GM18907 (cell line): ENCODE measurements around the gene MAVS.
"Not testable (repeated sequence)": the region's sequence is repeated elsewhere in the genome, so short reads cannot be mapped to it uniquely, and the experiment has no call there.

Source experiments
- ATAC-seq: cut with Tn5 transposase; IDR thresholded peaks from one replicate; pipeline ENCODE4 v1.9.1; 2021; ENCODE audit warnings: mild to moderate bottlenecking, moderate library complexity; ENCODE audit not compliant: unreplicated experiment

MAVS gene

DNA sequence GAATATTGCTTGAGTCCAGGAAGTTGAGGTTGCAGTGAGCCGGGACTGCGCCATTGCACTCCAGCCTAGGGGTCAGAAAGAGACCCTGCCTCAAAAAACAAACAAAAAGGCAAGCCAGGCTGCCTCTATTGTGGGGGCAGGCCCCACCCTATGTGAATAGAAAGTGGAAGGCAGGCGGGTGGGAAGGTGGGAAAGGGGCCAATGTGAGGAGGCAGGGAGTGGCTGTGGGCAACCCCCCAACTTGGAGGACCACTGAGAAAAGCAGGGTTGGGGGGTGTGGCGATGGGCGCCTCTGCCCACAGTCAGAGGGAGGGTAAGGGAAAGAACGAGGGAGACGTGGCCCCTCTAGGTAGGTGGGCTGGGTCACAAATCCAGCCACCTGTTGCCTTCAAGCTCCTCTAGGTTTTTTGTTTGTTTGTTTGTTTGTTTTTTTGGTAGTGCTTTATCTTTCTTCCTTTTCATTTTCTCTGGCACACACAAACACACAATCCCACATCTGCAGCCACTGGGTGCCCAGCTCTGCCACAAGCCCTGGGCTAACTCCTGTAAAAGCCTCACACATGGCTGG is 31.6 kb upstream of the MAVS start:
- no peak for ATAC-seq

- ATAC-seq: no peak
Observed at GRCh38 chr20:3815703-3816315, 30.8 kb upstream of the MAVS start.

GRCh38 chr20:3818155-3819151 is 28.2 kb upstream of the MAVS start:
- no peak for ATAC-seq

DNA sequence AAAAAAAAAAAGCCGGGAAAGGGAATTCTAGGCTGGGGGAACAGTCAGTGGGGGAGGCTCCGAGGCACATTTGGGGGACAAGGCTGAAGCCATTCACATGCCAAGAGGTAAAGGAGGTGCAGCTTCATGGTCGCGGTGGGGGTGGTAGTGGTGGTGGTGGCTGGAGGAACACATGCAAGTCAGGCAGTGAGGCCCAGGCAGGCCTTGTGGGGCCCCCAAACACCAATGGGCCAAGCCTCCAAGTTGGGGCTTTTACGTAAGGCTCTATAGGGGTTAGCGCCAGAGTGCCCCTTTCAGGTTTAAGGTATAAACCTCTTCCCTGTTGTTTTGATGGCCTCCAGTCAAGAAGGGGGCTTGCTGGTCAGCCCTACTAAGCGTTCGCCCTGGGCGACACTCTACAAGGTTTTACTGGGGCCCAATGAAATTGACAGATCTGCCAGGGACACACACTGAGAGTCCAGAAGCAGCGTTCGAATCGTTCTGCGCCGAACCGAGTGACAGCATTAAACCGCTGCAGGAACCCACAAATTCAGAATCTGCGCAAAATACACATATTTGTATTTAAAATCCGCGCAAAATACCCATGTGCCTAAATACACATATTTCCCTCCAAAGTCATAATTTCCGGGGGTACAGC is 27.1 kb upstream of the MAVS start:
- no peak for ATAC-seq

GRCh38 chr20:3820048-3820900 is 26.4 kb upstream of the MAVS start, which contains the start of gene AP5S1:
Gene AP5S1, plus strand, starts transcription at chr20:3820547. Its CDS starts 1,571 bp downstream, at chr20:3822118.
- peak; percentile 77 for ATAC-seq

- no peak for ATAC-seq
Observed at GRCh38 chr20:3820901-3821727, 25.5 kb upstream of the MAVS start.

- no peak for ATAC-seq
Observed at GRCh38 chr20:3821996-3822395, 24.6 kb upstream of the MAVS start.

DNA sequence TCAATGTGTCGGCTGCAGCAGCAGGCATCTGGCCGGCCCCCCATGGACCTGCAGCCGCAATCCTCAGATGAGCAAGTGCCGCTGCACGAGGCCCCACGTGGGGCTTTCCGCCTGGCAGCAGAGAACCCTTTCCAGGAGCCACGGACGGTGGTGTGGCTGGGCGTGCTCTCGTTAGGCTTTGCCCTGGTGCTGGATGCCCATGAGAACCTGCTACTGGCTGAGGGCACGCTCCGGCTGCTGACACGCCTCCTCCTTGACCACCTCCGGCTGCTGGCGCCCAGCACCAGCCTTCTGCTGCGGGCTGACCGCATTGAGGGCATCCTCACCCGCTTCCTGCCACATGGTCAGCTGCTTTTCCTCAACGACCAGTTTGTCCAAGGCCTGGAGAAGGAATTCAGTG is 22.8 kb upstream of the MAVS start:
- no peak for ATAC-seq

GRCh38 chr20:3825526-3825925 is 21.1 kb upstream of the MAVS start:
- ATAC-seq: no peak

DNA sequence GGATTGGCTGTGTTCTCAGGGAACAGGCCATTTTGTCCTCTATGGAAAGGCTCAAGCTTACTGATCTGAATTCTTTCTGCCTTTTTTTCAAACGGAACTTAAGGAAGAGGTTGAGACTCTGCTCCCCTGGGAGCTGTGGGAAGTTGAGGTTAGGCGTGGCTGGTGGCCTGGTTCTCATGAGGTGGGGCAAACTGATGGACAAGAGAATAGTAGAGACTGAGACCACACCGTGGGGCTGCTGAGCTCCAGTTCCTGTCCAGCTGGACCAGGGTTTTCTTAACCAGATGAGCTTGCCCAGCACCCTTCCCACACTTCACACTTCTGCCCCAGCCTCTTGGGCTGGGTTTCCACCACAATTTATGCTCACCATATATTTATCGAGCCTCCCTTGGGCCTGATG is 20.2 kb upstream of the MAVS start:
- no peak for ATAC-seq

DNA sequence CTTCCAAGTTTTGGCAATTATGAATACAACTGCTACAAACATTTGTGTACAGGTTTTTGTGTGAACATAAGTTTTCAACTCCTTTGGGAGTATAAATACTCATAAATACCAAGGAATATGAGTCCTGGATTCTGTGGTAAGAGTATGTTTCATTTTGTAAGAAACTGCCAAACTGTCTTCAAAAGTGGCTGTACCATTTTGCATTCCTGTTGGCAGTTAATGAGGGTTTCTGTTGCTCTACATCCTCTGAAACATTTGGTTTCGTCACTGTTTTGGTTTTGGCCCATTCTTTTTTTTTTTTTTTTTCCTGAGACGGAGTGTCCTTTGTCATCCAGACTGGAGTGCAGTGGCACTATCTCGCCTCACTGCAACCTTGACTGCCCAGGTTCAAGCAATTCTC is 17.8 kb upstream of the MAVS start:
- no peak for ATAC-seq

GRCh38 chr20:3829891-3830290 is 16.7 kb upstream of the MAVS start:
- ATAC-seq: not testable (repeated sequence)

GRCh38 chr20:3836132-3836531 is 10.5 kb upstream of the MAVS start:
- no peak for ATAC-seq

GRCh38 chr20:3839328-3839727 is 7.3 kb upstream of the MAVS start:
- ATAC-seq: no peak

DNA sequence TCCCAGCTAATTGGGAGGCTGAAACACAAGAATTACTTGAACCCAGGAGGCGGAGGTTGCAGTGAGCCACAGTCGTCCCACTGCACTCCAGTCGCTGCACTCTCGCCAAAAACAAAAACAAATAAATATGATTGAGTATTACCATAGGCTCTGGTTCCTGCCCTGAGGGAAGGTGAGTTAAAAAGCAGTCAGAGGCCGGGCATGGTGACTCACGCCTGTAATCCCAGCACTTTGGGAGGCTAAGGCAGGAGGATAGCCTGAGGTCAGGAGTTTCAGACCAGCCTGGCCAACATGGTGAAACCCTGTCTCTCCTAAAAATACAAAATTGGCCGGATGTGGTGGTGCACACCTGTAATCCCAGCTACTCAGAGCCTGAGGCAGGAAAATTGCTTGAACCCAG is 6.4 kb upstream of the MAVS start:
- not testable (repeated sequence) for ATAC-seq

DNA sequence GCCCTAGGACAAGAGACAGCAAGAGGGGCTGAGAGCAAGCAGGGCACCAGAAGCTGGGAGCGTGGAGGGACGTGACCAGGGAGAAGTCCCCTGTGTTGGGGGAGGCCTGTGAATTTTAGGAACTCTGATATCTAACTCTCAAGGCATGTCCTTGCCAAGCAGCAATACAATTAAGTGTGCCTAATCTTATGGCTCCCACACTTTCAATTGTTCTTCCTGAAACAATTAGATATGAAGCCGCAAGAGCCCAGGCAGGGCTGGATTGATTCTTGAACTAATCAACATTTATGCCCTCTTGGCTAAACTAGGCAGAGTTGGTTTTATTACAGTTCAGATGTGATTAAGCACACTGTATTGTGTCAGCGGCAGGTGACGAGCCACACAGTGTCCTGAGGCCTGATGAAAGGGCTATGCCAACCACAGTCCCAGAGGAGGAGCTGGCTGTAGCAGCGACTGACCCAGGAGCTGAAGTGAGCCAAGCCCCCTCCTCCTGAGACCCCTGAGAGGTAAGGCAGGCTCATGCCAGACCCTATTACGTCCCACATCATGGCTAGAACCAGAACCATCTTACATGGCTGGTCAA is 4.2 kb upstream of the MAVS start:
- no peak for ATAC-seq

- ATAC-seq: no peak
Observed at GRCh38 chr20:3843490-3843889, 3.1 kb upstream of the MAVS start.

GRCh38 chr20:3843990-3844619 is 2.5 kb upstream of the MAVS start:
- ATAC-seq: not testable (repeated sequence)

DNA sequence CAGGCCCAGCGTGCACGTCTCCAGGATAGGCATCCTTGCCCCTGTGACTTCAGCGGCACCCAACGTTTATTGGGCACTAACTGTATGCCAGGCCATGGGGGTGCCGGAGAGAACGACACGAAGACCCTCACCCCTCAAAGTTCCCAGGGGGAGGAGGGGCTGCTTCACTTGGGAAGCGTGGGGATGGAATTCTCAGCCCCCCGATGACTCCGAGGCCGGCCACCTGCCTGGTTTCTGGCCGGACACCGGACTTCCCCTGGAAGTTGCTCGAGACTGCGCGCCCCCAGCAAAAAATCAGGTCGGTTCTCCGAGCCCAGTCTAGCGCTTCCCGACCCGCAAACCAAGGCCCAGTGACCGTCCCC is 275 bp upstream of the MAVS start:
- ATAC-seq: no peak
